DMS153 (cell line): Measurements from ENCODE around the gene DCDC2B.
"Not testable (repeated sequence)": the region's sequence is repeated elsewhere in the genome, so short reads cannot be mapped to it uniquely, and the experiment has no call there.

Experiments used
- DNase-seq: peaks from one replicate; lab custom pipeline; 2025; lab: John Stamatoyannopoulos, UW

The DCDC2B gene

DNA sequence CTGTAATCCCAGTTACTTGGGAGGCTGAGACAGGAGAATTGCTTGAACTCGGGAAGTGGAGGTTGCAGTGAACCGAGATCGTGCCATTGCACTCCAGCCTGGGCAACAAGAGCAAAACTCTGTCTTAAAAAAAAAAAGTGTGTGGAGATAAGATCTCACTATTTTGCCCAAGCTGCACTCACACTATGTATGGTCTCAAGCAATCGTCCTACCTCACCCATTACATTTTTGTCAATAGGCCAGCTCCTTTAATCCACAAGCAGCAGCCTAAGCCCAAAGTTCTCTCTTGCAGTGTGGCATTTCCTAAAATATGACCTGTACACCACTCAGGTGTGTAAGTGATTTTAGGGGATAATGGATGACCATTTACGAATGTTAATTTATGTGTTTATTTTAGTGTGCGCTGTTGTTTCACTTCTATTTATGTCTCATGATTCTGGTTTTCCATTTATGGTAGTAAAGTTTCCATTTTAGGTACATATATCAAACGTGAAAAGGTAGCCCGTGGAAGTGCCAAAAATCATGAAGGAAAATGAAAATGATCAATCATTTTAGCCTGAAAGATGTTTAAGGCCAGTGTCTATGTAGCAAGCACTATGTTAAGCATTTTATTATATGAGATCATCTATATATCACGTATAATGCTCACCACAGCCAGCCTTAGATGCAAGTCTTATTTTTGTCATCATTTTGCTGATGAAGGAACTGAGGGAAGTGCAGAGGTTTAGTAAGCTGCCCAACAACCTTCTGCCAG lies 47.8 kb downstream of the DCDC2B start:
- DNase-seq: no peak

DNA sequence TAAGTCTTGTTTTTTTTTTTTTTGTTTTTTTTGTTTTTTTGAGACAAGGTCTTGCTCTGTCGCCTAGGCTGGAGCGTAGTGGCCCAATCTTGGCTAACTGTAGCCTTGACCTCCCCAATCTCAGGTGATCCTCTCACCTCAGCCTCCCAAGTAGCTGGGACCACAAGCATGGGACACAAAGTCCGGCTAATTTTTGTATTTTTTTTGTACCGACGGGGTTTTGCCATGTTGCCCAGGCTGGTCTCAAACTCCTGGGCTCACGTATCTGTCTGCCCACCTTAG lies 48.3 kb downstream of the DCDC2B start:
- DNase-seq: no peak

DNA sequence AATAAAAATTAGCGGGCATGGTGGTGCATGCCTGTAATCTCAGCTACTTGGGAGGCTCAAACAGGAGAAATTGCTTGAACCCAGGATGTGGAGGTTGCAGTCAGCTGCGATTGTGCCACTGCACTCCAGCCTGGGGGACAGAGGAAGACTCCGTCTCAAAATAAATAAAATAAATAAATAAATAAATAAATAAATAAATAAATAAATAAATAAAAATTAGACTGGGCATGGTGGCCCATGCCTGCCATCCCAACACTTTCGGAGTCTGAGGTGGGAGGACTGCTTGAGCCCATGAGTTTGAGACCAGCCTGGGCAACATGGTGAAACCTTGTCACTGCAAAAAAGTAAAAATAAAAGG lies 54.3 kb downstream of the DCDC2B start:
- not testable (repeated sequence) for DNase-seq

DNA sequence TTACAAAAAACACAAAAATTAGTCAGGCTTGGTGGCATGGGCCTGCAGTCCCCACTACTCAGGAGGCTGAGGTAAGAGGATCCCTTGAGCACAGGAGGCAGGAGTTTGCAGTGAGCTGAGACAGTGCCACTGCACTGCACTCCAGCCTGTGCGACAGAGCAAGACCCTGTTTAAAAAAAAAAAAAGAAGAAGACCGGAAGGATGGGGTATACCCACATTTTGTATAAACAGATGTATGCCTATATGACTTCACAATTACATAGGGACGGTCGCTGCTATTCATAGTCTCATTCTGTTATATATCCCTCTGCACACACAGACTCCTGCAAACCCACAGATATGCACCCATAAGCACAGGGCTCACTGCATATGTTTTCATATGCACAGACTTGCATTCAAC lies 54.9 kb downstream of the DCDC2B start:
- no peak for DNase-seq
